T-helper 1 cell (primary cell): ENCODE data around the gene SETMAR.
"Not testable (repeated sequence)": the region's sequence is repeated elsewhere in the genome, so short reads cannot be mapped to it uniquely, and the experiment has no call there.

Experiments used
- DNase-seq, 5 donors: peaks; one replicate each; pipeline ENCODE4 v3.0.0-alpha.2; 2012 to 2020
- total RNA-seq, 4 donors: gene quantifications; one replicate each; lab custom pipeline; 2026; lab: John Stamatoyannopoulos, UW

SETMAR gene
- total RNA-seq = 4.6 to 6.6 (median 5.3) reads per million in 4 donors

- peak; percentile 59 to 85 (median 73) for DNase-seq
Observed at GRCh38 chr3:4303187-4304123, at the start of gene SETMAR. Gene SETMAR, plus strand, starts transcription at chr3:4303369. Its CDS starts 2 bp downstream, at chr3:4303371.

- DNase-seq = no peak
Observed at GRCh38 chr3:4261406-4261805, 41.8 kb upstream of the SETMAR start.

GRCh38 chr3:4264040-4264439, 39.1 kb upstream of the SETMAR start:
- DNase-seq = no peak

GRCh38 chr3:4270720-4271119, 32.4 kb upstream of the SETMAR start:
- DNase-seq = no peak

GRCh38 chr3:4271834-4272233, 31.3 kb upstream of the SETMAR start:
- no peak for DNase-seq

GRCh38 chr3:4279516-4280105, 23.6 kb upstream of the SETMAR start:
- DNase-seq = no peak

GRCh38 chr3:4281991-4282390, 21.2 kb upstream of the SETMAR start:
- DNase-seq = no peak

- DNase-seq = no peak
Observed at GRCh38 chr3:4284865-4285264, 18.3 kb upstream of the SETMAR start.

GRCh38 chr3:4289044-4289443, 14.1 kb upstream of the SETMAR start:
- DNase-seq = no peak

GRCh38 chr3:4290272-4290893, 12.8 kb upstream of the SETMAR start:
- DNase-seq = peak in 2 of 5 donors; percentile 23 to 24

- no peak for DNase-seq
Observed at GRCh38 chr3:4292301-4292700, 10.9 kb upstream of the SETMAR start.

GRCh38 chr3:4294616-4295327, 8.4 kb upstream of the SETMAR start:
- DNase-seq = no peak

- DNase-seq = not testable (repeated sequence)
Observed at GRCh38 chr3:4296454-4296853, 6.7 kb upstream of the SETMAR start.

GRCh38 chr3:4297486-4297885, 5.7 kb upstream of the SETMAR start:
- DNase-seq = no peak

GRCh38 chr3:4302747-4303146, 422 bp upstream of the SETMAR start:
- peak in 1 of 5 donors; percentile 2 for DNase-seq

- not testable (repeated sequence) for DNase-seq
Observed at GRCh38 chr3:4305210-4305609, 2.0 kb downstream of the SETMAR start.

- DNase-seq = no peak
Observed at GRCh38 chr3:4306091-4306490, 2.9 kb downstream of the SETMAR start.

GRCh38 chr3:4306860-4307259, 3.7 kb downstream of the SETMAR start:
- DNase-seq = no peak

- no peak for DNase-seq
Observed at GRCh38 chr3:4309491-4310128, 6.4 kb downstream of the SETMAR start.

- no peak for DNase-seq
Observed at GRCh38 chr3:4310971-4311370, 7.8 kb downstream of the SETMAR start.

GRCh38 chr3:4311496-4311895, 8.3 kb downstream of the SETMAR start:
- DNase-seq = no peak

- no peak for DNase-seq
Observed at GRCh38 chr3:4313606-4314293, 10.6 kb downstream of the SETMAR start.
